Uterus (tissue), 4 donors: ENCODE results near the gene MPHOSPH6. TPM values are rescaled to one million over a fixed set of nuclear protein-coding genes. Genes with fewer than 3 reads are reported as not detected.
"Not testable (repeated sequence)": the region's sequence is repeated elsewhere in the genome, so short reads cannot be mapped to it uniquely, and the experiment has no call there.

Source experiments
- DNase-seq, 2 donors: peaks; one replicate each; pipeline ENCODE4 v3.0.0-alpha.2; 2019 to 2020
- H3K27ac ChIP-seq, 2 donors: fragments of 200-600 bp; sonication (generic); 1 replicate in 1 of 2; 2 replicates in 1 of 2; pipeline ENCODE4 v1.5.1; 2016 to 2018
- H3K27me3 ChIP-seq, 2 donors: fragments of 200-600 bp; sonication (generic); one replicate each; pipeline ENCODE4 v1.5.1; 2018 to 2019; ENCODE audit warnings: control low read depth in 1 of 2
- H3K36me3 ChIP-seq, 2 donors: fragments of 200-600 bp; sonication (generic); one replicate each; pipeline ENCODE4 v1.5.1; 2019; ENCODE audit warnings: control low read depth in 1 of 2
- H3K4me1 ChIP-seq, 2 donors: fragments of 200-600 bp; sonication (generic); one replicate each; pipeline ENCODE4 v1.5.1; 2018 to 2019; ENCODE audit warnings: control low read depth in 1 of 2
- H3K4me3 ChIP-seq, 2 donors: fragments of 200-600 bp; sonication (generic); 1 replicate in 1 of 2; 2 replicates in 1 of 2; pipeline ENCODE4 v1.5.1; 2018 to 2019; ENCODE audit warnings: mild to moderate bottlenecking in 1 of 2
- H3K9me3 ChIP-seq, 2 donors: fragments of 200-600 bp; sonication (generic); one replicate each; pipeline ENCODE4 v1.5.1; 2019; ENCODE audit warnings: control low read depth in 1 of 2
- POLR2A ChIP-seq, 2 donors: fragments of 450-650 bp; IDR thresholded peaks; one replicate each; pipeline ENCODE4 v1.6.1; 2016; ENCODE audit warnings: antibody characterized with exemption in 2 of 2, mild to moderate bottlenecking in 1 of 2, moderate library complexity in 1 of 2
- intact Hi-C: fragments of 100-400 bp; cut with DNase I; formaldehyde crosslinking; loops from one replicate; pipeline ENCODE4 v1.15.1; 2023; ENCODE audit warnings: low total_unique reads
- total RNA-seq, 4 donors: library from RNA; depleted of rRNA in 3 of 4; stranded (reverse); fragments of >200 nt in 3 of 4; gene quantifications; one replicate each; pipeline versions ENCODE4 v1.1.0 to v1.2.4, GENCODE V29; 2014 to 2023
- TF ChIP-seq, protein P1 (sequence below), 4 experiments: fragments of 200-600 bp in 2 of 4; fragments of 450-650 bp in 2 of 4; sonication (generic) in 2 of 4; IDR thresholded peaks; one replicate each; pipeline ENCODE4 v1.5.1; 2016 to 2019; ENCODE audit warnings: antibody characterized with exemption in 4 of 4, mild to moderate bottlenecking in 2 of 4, moderate library complexity in 1 of 4
- donor health status: DM: yes; HTN: yes; CAD: no.

MPHOSPH6 gene
- total RNA-seq, 4 donors from 2014 or later: 18.4 to 55.6 (median 29.8) TPM

GRCh38 chr16:82147546-82147945 lies 22.5 kb downstream of the MPHOSPH6 start:
- no peaks in the 10 kb centered on the region for H3K9me3 ChIP-seq
- intact Hi-C loops: no loop called here
- H3K4me1 ChIP-seq: peaks cover 0 to 6% of the 10 kb centered on the region in 2 donors

GRCh38 chr16:82146957-82147356 lies 23.1 kb downstream of the MPHOSPH6 start:
- no peaks in the 10 kb centered on the region for H3K36me3 ChIP-seq
- H3K27ac ChIP-seq: no peak overlapping the region
- no peak for DNase-seq
- no peak overlapping the region for H3K4me3 ChIP-seq
- intact Hi-C loops: no loop called here
- H3K27me3 ChIP-seq: no peaks in the 10 kb centered on the region
- TF ChIP-seq POLR2A (IDR thresholded peaks at IDR 0.05): no peak
- TF ChIP-seq, protein P1, sequence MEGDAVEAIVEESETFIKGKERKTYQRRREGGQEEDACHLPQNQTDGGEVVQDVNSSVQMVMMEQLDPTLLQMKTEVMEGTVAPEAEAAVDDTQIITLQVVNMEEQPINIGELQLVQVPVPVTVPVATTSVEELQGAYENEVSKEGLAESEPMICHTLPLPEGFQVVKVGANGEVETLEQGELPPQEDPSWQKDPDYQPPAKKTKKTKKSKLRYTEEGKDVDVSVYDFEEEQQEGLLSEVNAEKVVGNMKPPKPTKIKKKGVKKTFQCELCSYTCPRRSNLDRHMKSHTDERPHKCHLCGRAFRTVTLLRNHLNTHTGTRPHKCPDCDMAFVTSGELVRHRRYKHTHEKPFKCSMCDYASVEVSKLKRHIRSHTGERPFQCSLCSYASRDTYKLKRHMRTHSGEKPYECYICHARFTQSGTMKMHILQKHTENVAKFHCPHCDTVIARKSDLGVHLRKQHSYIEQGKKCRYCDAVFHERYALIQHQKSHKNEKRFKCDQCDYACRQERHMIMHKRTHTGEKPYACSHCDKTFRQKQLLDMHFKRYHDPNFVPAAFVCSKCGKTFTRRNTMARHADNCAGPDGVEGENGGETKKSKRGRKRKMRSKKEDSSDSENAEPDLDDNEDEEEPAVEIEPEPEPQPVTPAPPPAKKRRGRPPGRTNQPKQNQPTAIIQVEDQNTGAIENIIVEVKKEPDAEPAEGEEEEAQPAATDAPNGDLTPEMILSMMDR (IDR thresholded peaks at IDR 0.05): no peak
- H3K4me1 ChIP-seq: peaks cover 0 to 2% of the 10 kb centered on the region in 2 donors
- no peaks in the 10 kb centered on the region for H3K9me3 ChIP-seq

More at GRCh38 chr16:82147546-82147945, 22.5 kb downstream of the MPHOSPH6 start:
- no peaks in the 10 kb centered on the region for H3K36me3 ChIP-seq
- H3K27me3 ChIP-seq: no peaks in the 10 kb centered on the region
- H3K4me3 ChIP-seq: no peak overlapping the region
- no peak overlapping the region for H3K27ac ChIP-seq
- DNase-seq: no peak
- TF ChIP-seq, protein P1 (IDR thresholded peaks at IDR 0.05): no peak
- TF ChIP-seq POLR2A (IDR thresholded peaks at IDR 0.05): no peak

GRCh38 chr16:82146556-82146955 lies 23.5 kb downstream of the MPHOSPH6 start:
- H3K27ac ChIP-seq: no peak overlapping the region
- H3K27me3 ChIP-seq: no peaks in the 10 kb centered on the region
- no peak overlapping the region for H3K4me3 ChIP-seq
- TF ChIP-seq, protein P1 (IDR thresholded peaks at IDR 0.05): no peak
- no peak for TF ChIP-seq POLR2A (IDR thresholded peaks at IDR 0.05)
- H3K36me3 ChIP-seq: no peaks in the 10 kb centered on the region
- no peaks in the 10 kb centered on the region for H3K9me3 ChIP-seq
- no peaks in the 10 kb centered on the region for H3K4me1 ChIP-seq
- intact Hi-C loops: no loop called here
- no peak for DNase-seq

GRCh38 chr16:82139286-82139571 lies 30.8 kb downstream of the MPHOSPH6 start:
- DNase-seq, H3K4me1 ChIP-seq, H3K9me3 ChIP-seq, intact Hi-C loops, H3K27me3 ChIP-seq, H3K4me3 ChIP-seq, H3K36me3 ChIP-seq, H3K27ac ChIP-seq: not testable (repeated sequence)

- no peak for DNase-seq
- H3K27me3 ChIP-seq: no peaks in the 10 kb centered on the region
- no peak overlapping the region for H3K27ac ChIP-seq
- H3K4me1 ChIP-seq: peaks cover 0 to 5% of the 10 kb centered on the region in 2 donors
- intact Hi-C loops: no loop called here
- H3K36me3 ChIP-seq: no peaks in the 10 kb centered on the region
- TF ChIP-seq, protein P1 (IDR thresholded peaks at IDR 0.05): no peak
- TF ChIP-seq POLR2A (IDR thresholded peaks at IDR 0.05): no peak
- no peak overlapping the region for H3K4me3 ChIP-seq
- no peaks in the 10 kb centered on the region for H3K9me3 ChIP-seq
These were observed 31.3 kb downstream of the MPHOSPH6 start for GRCh38 chr16:82138478-82139285.
